Measurements from ENCODE around the gene DGKQ. TPM values are rescaled to one million over a fixed set of nuclear protein-coding genes. Genes with fewer than 3 reads are reported as not detected.

The DGKQ gene
- total and polyA plus RNA-seq, 10 donors, result 6.3 to 26.3 (median 16.1) TPM

- no peak overlapping the region for H3K27ac ChIP-seq
- no peak for TF ChIP-seq CTCF (IDR thresholded peaks at IDR 0.05 in 8 of 11, conservative IDR thresholded peaks at IDR 0.05 in 3 of 11)
- peak in 1 of 3 donors; percentile 15 for TF ChIP-seq POLR2AphosphoS5 (IDR thresholded peaks at IDR 0.05)
- no peak for TF ChIP-seq POLR2A (IDR thresholded peaks at IDR 0.05)
- WGBS, 5 donors, result 89 to 92% (median 91%) methylated on average over 24 to 30 of the region's 30 CpGs
- intact Hi-C loops (cut with DNase I; ENCODE audit: low total_unique reads), result no loop called here
- peaks cover 0 to 44% (median 23%) of the 10 kb centered on the region in 6 donors for H3K36me3 ChIP-seq
- no peaks in the 10 kb centered on the region for H3K27me3 ChIP-seq (replicated peaks in 1 of 7)
- peaks cover 0 to 30% (median 6%) of the 10 kb centered on the region in 6 donors for H3K4me1 ChIP-seq
- peak; percentile 62 for DNase-seq
- H3K9me3 ChIP-seq, result no peaks in the 10 kb centered on the region
- no peak overlapping the region for H3K4me3 ChIP-seq
Observed at GRCh38 chr4:950136-951020, 23.0 kb downstream of the DGKQ start.

- H3K36me3 ChIP-seq, result peaks cover 0 to 42% (median 18%) of the 10 kb centered on the region in 6 donors
- peak; percentile 66 for DNase-seq
- peaks cover 0 to 30% (median 6%) of the 10 kb centered on the region in 6 donors for H3K4me1 ChIP-seq
- H3K27ac ChIP-seq, result no peak overlapping the region
- 90 to 93% (median 92%) methylated on average over 15 to 20 of the region's 20 CpGs for WGBS, 5 donors
- no peaks in the 10 kb centered on the region for H3K9me3 ChIP-seq
- no peak overlapping the region for H3K4me3 ChIP-seq
- intact Hi-C loops (cut with DNase I; ENCODE audit: low total_unique reads), result no loop called here
- no peaks in the 10 kb centered on the region for H3K27me3 ChIP-seq (replicated peaks in 1 of 7)
- no peak for TF ChIP-seq POLR2AphosphoS5 (IDR thresholded peaks at IDR 0.05)
- no peak for TF ChIP-seq CTCF (IDR thresholded peaks at IDR 0.05 in 8 of 11, conservative IDR thresholded peaks at IDR 0.05 in 3 of 11)
- TF ChIP-seq POLR2A (IDR thresholded peaks at IDR 0.05), result no peak
Observed at GRCh38 chr4:949656-950055, 23.7 kb downstream of the DGKQ start.

- Histone ChIP-seq H3K27ac (no peak overlapping the region), H3K4me3 (no peak overlapping the region), H3K36me3 (peaks cover 0 to 36% (median 16%) of the 10 kb centered on the region in 6 donors), H3K4me1 (peaks cover 0 to 30% (median 6%) of the 10 kb centered on the region in 6 donors), H3K27me3 (replicated peaks in 1 of 7) (no peaks in the 10 kb centered on the region), H3K9me3 (no peaks in the 10 kb centered on the region)
- WGBS, 5 donors, result 91 to 94% (median 93%) methylated on average over 6 to 13 of the region's 13 CpGs
- peak; percentile 70 for DNase-seq
- intact Hi-C loops (cut with DNase I; ENCODE audit: low total_unique reads), result no loop called here
- TF ChIP-seq CTCF (IDR thresholded peaks at IDR 0.05 in 8 of 11, conservative IDR thresholded peaks at IDR 0.05 in 3 of 11) (no peak), POLR2A (IDR thresholded peaks at IDR 0.05) (no peak), POLR2AphosphoS5 (IDR thresholded peaks at IDR 0.05) (no peak)
Observed at GRCh38 chr4:948936-949300, 24.5 kb downstream of the DGKQ start.

Measured in spleen (tissue), 11 donors.